Measurements from ENCODE around the gene ABCC9.

ABCC9 gene

DNA sequence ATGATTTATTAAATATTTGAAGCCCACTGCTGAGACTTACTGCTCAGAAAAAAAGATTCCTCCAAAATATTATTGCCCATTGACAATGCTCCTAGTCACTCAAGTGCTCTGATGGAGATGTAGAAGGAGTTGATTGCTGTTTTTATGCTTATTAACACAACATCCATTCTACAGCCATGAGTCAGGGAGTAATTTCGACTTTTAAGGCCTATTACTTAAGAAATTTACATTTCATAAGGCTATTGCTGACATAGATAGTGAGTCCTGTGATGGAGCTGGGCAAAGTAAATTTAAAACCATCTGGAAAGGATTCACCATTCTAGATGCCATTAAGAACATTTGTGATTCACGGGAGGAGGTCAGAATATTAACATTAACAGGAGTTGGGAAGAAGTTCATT lies 171.9 kb downstream of the ABCC9 start:
- DNase-seq: no peak

DNA sequence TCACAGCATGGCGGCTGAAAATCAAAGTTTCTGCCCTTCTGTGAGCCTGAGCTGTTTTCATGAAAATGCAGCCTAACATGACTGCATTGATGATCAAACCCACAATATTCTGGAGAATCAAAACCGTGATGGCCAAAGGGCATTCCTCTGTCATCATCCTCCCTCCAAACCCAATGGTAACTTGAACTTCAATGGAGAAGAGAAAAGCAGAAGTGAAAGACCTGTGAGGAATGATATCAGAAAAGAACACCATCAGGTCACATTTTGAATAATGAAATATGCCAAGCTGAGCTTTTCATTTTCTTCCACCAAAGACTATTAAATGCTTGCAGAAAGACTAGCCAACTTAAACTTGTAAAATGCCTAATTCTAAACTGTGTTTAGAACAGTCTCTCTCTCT lies 174.8 kb downstream of the ABCC9 start:
- DNase-seq: peak; percentile 17

DNA sequence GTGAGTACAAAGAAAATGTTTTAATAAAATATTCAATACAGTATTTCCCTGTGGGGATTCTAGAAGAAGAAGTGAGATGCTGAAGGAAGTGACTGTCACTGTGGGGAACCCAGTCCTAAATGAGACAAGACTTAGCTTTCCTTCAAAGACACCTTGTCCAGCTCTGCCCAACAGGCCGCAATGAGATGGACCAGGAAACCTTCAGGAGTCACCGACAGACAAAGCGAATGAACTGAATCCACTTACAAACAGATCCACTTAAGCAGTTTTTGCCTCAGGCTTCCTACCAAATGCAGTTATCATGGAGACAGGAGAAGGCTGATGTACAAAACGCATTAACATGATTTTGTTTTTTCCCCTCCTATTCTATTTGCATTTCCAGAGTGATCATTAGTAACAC lies 176.3 kb downstream of the ABCC9 start:
- no peak for DNase-seq

DNA sequence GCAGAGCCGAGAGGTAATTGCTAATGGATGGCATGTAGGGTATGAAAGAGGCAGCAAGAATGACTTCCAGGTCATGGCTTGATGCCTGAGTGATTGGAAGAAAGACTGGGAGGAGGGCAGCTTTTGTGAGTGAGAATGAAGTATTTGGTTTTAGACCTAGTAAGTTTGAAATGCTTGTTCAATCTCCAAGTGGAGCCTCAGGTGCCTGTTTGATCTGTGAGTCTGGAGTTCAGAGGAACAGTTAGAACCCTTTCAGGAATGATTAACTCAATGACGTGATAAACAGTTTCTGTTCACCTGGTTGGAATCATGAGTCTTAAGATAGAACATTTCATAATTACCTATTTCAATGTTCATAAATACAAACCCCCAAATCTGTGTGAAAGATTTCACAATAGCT lies 177.2 kb downstream of the ABCC9 start:
- DNase-seq: no peak

DNA sequence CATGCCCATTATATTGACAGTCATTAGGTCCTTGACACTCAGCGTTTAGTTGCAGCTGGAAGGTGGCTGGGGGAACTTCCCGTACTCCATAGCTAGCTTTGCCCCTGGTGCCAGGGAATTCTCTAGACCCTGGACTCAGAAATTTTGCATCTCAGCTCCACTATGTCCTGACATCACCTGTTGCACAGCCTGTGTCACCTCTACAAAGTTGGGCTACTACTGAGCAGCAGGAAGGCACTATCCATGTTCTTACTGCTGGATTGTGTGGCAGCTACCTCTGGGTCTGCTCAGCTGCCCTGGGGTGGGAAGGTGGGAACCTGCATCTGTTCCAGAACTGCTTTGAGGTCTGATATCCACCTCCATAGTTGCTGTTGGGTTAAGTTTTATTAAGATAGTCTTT lies 177.7 kb downstream of the ABCC9 start:
- DNase-seq: no peak

DNA sequence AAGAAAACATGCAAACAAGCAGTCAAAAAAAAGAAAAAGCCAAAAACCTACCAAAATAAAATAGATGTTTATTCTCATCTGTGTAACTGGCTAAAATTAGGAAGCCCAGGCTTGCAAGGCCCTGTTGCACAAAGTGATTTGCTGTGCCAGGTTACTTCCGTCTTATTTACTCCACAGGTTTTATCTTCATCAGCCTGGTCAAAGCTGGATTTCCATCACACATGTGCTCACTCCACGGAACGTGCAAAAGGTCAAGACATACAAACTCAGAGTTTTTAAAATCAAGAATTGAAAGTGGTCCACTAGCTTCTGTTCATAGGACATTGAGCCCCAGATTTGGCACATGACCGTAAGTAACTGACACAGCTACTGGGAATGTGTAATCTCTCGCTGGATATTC lies 181.5 kb downstream of the ABCC9 start:
- DNase-seq: no peak

DNA sequence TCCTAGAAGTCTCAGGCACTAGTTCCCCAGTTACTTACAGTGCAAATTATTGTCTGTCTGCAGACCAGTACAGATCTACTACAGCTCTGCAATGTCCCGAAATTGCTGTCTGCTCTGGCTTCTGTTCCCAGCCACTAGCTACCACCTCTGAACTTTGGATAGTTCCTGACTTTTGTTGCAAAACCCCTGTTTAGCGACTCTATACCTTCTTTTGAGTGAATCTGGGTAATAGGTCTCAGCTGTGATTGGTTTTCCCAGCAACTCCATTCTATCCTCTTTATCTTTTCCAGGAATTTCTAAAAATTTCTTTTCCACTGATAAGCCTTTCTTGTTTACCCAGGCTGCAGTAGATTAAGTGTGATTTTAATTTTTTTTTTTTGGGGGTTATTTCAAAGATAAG lies 183.5 kb downstream of the ABCC9 start:
- DNase-seq: no peak

DNA sequence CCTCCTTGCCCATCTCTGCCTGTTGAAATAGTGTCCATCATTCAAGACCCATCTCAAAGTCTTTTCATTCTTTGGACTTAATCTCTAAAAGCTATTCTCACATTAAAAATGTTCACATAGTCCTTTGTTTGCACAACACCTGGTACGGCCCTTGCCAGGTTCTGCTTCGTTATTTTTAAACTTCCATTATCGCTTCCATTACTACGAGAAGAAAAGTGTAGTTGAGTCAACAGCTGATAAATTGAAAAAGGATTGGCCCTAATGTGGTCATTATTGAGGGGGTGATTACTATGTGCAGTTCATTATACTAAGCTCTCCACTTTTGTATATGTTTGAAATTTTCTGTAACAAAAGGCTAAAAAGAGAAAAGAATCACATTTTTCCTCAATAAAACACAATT lies 184.5 kb downstream of the ABCC9 start:
- DNase-seq: no peak

DNA sequence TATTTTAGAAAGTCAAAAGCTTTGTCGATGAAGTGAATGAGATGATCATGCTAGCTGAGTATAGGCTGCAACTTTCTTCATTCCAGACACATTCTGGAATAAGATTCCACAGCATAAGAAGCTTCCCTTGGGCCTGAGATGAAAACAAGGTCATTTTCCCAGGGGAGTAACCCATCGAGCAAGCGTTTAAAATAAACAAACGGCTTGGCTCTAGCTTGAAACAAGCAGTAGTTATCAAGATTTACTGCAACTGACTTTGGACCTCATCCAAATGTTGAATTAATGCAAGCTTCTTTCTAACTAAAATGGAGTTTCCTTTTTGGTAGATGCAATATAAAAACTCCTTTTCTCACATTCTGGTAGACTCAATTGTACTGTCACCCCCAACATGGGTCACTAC lies 189.7 kb downstream of the ABCC9 start:
- no peak for DNase-seq

Measured in MV-4-11 (cell line).